Prostate gland (tissue), 2 donors: Measurements from ENCODE around the gene PROX1.

Source experiments
- POLR2A ChIP-seq: fragments of 450-650 bp; IDR thresholded peaks from one replicate; pipeline ENCODE4 v1.6.1; 2016; ENCODE audit warnings: antibody characterized with exemption, mild to moderate bottlenecking
- TF ChIP-seq, protein P1 (sequence below), 4 experiments: fragments of 200-600 bp in 2 of 4; fragments of 450-650 bp in 2 of 4; sonication (generic) in 2 of 4; IDR thresholded peaks; 1 replicate in 3 of 4; 2 replicates in 1 of 4; pipeline ENCODE4 v1.5.1; 2016 to 2019; ENCODE audit warnings: antibody characterized with exemption in 4 of 4, mild to moderate bottlenecking in 2 of 4, moderate library complexity in 2 of 4

DNA sequence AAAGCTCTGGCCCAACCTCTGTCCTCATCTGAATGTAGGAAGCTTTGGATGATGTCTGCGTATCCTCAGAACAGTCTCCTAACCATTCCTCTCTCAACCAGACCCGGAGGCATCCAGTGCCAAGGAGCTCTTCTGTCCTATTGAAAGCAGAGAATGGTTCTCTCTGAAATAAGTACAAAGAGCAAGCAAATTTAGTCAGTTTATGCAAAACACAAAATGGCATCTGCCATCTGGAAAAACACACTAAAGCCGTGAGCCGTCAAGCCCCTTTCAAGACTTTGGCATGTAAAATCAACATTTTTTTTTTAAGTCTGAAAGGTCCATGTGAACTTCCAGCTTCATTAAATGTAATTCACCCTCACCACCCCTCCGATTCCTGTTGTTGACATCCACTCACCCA is 21.7 kb upstream of the PROX1 start:
- TF ChIP-seq POLR2A = no peak
- TF ChIP-seq, protein P1, sequence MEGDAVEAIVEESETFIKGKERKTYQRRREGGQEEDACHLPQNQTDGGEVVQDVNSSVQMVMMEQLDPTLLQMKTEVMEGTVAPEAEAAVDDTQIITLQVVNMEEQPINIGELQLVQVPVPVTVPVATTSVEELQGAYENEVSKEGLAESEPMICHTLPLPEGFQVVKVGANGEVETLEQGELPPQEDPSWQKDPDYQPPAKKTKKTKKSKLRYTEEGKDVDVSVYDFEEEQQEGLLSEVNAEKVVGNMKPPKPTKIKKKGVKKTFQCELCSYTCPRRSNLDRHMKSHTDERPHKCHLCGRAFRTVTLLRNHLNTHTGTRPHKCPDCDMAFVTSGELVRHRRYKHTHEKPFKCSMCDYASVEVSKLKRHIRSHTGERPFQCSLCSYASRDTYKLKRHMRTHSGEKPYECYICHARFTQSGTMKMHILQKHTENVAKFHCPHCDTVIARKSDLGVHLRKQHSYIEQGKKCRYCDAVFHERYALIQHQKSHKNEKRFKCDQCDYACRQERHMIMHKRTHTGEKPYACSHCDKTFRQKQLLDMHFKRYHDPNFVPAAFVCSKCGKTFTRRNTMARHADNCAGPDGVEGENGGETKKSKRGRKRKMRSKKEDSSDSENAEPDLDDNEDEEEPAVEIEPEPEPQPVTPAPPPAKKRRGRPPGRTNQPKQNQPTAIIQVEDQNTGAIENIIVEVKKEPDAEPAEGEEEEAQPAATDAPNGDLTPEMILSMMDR (IDR thresholded peaks at IDR 0.05) = no peak
